ENCODE measurements around the gene MCF2L2.

Gene MCF2L2

GRCh38 chr3:183261151-183261724 lies 167.2 kb downstream of the MCF2L2 start:
- no peak for DNase-seq (ENCODE audit: low read depth)
- TF ChIP-seq CTCF (IDR thresholded peaks at IDR 0.05; ENCODE audit: low read length, missing control alignments): no peak
- no peak overlapping the region for H3K4me3 ChIP-seq (replicated peaks; ENCODE audit: low read depth, low read length)

- no peak for TF ChIP-seq CTCF (IDR thresholded peaks at IDR 0.05; ENCODE audit: low read length, missing control alignments)
- no peak overlapping the region for H3K4me3 ChIP-seq (replicated peaks; ENCODE audit: low read depth, low read length)
- DNase-seq (ENCODE audit: low read depth): peak; percentile 45
Observed at GRCh38 chr3:183260167-183260904, 168.1 kb downstream of the MCF2L2 start.

- no peak for TF ChIP-seq CTCF (IDR thresholded peaks at IDR 0.05; ENCODE audit: low read length, missing control alignments)
- DNase-seq (ENCODE audit: low read depth): no peak
- H3K4me3 ChIP-seq (replicated peaks; ENCODE audit: low read depth, low read length): no peak overlapping the region
Observed at GRCh38 chr3:183259621-183260020, 168.8 kb downstream of the MCF2L2 start.

DNA sequence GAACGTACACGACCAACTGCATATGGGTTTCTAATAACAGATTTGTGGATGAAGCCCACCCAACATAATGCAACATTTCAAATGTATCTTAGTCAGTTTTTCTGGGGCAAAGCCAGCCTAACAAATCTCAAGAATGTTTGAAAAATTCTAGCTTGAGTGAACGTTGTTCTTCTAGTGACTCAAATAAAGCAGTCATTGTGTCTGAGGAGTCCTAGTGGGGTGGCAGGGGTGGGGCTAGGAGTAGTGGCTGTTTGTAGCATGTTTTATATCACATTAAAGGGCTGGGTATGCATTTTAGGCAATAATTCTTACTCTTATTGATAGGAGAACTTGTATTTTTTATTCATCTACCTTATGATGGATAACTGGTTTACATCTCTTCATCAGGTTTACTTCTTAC lies 169.3 kb downstream of the MCF2L2 start:
- TF ChIP-seq CTCF (IDR thresholded peaks at IDR 0.05; ENCODE audit: low read length, missing control alignments): no peak
- DNase-seq (ENCODE audit: low read depth): no peak
- no peak overlapping the region for H3K4me3 ChIP-seq (replicated peaks; ENCODE audit: low read depth, low read length)

GRCh38 chr3:183255348-183255730 lies 173.1 kb downstream of the MCF2L2 start:
- DNase-seq (ENCODE audit: low read depth): peak; percentile 38
- peak overlapping the region; percentile 81 for H3K4me3 ChIP-seq (replicated peaks; ENCODE audit: low read depth, low read length)
- TF ChIP-seq CTCF (IDR thresholded peaks at IDR 0.05; ENCODE audit: low read length, missing control alignments): no peak

- peak overlapping the region; percentile 81 for H3K4me3 ChIP-seq (replicated peaks; ENCODE audit: low read depth, low read length)
- no peak for TF ChIP-seq CTCF (IDR thresholded peaks at IDR 0.05; ENCODE audit: low read length, missing control alignments)
- DNase-seq (ENCODE audit: low read depth): no peak
Observed at GRCh38 chr3:183254487-183255347, 173.7 kb downstream of the MCF2L2 start.
